Activated CD4-positive, alpha-beta T cell treated with anti-CD3 and anti-CD28 coated beads, Interleukin-2, Interleukin-4, amounts not matched to agents 100 ng/mL and 50 ng/mL, durations not matched to agents 16 hours and 8 hours (primary cell): Measurements from ENCODE around the gene TTF2.

Experiments
- DNase-seq: peaks from one replicate; pipeline ENCODE4 v3.0.0-alpha.2; 2020; ENCODE audit warnings: low spot score

Gene TTF2

DNA sequence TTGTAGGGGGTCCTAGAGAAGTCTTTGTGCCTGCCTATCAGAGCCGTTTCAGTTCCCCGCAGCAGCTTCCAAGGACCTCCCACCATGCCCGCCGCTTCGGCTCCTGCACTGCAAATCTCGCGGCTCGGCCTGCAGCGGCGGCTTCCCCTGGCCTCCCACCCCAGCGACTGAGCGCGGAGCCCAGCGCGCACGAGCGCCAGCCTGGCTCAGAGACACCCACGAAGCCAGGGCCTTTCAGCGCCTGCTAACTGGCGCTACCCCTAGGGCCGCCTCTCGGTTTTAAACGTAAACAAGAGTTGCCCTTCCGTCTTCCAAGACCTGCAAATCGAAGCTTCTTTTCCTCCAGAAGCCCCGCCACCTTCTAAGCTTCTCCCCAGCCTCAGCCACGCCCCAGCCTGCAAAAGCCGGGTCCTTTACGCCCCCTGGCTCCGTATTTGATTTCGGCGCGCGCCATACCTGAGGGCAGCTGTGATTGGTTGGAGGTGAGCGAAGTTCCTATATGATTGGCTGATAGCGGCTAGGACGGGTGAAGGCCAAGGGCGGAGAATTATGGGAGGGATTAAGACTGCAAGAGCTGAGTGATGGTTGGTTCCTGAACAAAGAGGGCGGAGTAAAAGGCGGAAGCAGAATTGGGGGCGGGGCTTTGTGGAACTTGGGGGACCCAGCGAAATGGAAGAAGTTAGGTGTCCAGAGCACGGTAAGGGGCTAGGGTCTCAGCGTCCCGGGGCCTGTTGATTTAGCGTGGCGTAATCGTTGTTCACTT, at the start of gene TTF2:
Gene TTF2 (plus strand): TSS at position 649 of the 763 bp plus-strand sequence. CDS start 21 bp downstream, at position 670.
- DNase-seq: peak; percentile 99

DNA sequence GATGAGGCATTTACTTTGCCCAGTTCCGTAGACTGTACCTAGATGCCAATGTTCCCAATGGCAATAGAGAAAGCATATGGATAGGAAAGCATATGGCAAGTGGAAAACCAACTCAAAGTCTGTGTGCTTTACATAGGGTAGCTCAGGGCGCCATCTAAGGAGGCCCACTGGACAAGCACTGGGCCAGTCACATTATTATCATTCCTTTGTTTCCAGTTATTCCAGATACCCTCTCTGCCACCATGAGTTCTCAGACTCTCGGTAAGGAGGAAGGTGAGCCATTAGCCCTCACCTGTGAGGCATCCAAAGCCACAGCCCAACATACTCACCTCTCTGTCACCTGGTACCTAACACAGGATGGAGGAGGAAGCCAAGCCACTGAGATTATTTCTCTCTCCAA, 48.8 kb upstream of the TTF2 start:
- DNase-seq: no peak

GRCh38 chr1:117013309-117013858, 46.7 kb upstream of the TTF2 start:
- DNase-seq: no peak

- DNase-seq: peak; percentile 22
Observed at GRCh38 chr1:117014209-117014608, 45.9 kb upstream of the TTF2 start.

- DNase-seq: no peak
Observed at GRCh38 chr1:117015724-117016123, 44.4 kb upstream of the TTF2 start.

- DNase-seq: no peak
Observed at GRCh38 chr1:117017062-117017461, 43.1 kb upstream of the TTF2 start.

- DNase-seq: no peak
Observed at GRCh38 chr1:117017648-117018047, 42.5 kb upstream of the TTF2 start.

GRCh38 chr1:117020526-117021156, 39.5 kb upstream of the TTF2 start:
- DNase-seq: no peak

- DNase-seq: no peak
Observed at GRCh38 chr1:117022114-117022513, 38.0 kb upstream of the TTF2 start.

DNA sequence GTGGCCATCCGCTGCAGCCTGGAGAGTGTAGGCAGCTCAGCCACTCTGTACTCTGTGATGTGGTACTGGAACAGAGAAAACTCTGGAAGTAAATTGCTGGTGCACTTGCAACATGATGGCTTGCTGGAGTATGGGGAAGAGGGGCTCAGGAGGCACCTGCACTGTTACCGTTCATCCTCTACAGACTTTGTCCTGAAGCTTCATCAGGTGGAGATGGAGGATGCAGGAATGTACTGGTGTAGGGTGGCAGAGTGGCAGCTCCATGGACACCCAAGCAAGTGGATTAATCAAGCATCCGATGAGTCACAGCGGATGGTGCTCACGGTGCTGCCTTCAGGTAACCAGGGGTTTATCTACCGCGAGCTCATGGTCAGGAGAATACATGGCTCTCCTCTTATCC, 34.6 kb upstream of the TTF2 start:
- no peak for DNase-seq

DNA sequence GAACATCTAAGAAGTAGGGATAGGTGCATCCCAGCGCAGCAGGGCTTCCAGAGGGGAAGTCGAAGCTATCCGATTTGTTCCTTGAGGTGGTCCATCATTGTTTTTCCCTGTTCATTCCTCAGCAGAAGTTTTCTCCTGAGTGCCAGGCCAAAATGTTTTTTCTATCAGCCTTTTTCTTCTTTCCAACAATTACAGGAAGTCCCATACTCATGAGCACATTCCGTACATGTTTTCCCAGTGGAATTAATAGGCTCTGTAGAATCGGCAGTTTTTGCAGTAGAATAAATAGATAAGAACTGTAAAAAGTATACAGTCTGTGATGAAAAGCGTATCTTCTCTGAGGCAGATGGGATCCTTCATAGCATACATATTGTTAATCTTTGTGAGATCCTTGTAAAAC, 33.8 kb upstream of the TTF2 start:
- no peak for DNase-seq

GRCh38 chr1:117029685-117030084, 30.4 kb upstream of the TTF2 start:
- no peak for DNase-seq

- DNase-seq: no peak
Observed at GRCh38 chr1:117030271-117030877, 29.8 kb upstream of the TTF2 start.

DNA sequence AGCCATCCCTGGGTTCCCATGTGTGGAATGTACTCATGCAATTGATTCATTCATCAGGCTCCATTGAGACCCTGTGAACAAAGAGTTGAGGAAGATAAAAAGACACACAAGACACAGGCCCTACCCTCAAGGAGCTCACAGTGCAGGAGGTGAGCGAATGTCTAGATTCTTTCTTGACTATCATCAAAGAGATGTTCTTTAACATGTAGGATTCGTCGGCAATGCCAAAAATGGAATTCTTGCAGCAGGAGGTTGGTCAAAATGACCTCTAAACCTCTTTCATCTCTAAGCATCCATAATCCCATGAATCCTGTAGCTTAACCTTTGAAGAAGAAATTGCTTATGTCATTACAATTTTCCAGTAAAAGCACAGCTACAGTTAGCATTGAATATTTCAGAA, 27.9 kb upstream of the TTF2 start:
- no peak for DNase-seq

DNA sequence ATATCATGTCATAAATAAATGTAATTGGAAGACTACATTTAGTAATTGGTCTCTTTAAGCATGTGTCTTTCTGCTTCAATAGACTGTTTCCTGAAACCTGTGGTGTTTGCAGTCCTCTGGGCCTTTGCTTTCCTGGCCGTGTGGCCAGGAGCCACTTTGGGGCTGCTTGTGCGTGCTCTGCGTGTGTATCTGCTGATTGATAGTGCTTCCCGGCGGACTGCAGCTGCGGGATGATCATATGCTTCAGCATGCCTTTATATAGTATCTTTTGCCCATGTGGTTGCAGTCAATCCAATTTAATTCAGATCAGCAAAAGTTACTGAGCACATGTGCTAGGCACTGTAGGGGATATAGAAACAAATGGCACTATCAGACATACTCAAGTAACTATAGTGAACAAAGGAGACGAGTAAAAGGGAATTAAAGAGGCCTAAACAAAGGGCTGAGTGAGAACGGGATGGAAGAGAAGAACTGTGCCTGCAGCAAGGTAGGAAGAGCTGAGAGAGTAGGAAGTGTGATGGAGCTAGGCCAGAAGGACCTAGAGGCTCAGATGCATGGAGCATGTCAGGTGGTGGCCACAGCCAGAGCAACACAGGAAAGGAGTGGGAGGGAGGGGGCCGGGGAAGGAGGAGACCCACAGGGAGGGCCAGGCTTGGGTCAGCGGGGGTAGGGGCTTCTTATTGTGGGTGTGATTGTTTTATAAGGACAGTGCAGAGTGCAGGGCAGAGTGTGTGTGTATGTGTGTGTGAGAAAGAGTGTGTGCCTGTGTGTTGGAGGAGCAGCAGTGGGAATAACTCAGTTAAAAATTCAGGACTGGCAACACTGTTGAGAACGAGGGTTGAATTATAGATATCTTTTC, 27.2 kb upstream of the TTF2 start:
- DNase-seq: no peak

DNA sequence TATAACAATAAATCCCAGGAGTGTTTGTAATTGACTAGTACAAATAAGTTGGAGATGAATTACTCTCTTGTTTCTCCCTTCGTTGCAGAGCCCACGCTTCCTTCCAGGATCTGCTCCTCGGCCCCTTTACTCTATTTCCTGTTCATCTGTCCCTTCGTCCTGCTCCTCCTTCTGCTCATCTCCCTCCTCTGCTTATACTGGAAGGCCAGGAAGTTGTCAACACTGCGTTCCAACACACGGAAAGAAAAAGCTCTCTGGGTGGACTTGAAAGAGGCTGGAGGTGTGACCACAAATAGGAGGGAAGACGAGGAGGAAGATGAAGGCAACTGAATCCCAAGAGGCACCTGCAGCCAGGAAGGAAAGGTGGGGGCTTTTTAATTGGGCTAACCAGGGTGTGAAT, 26.4 kb upstream of the TTF2 start:
- no peak for DNase-seq

GRCh38 chr1:117034791-117035290, 25.3 kb upstream of the TTF2 start:
- no peak for DNase-seq

DNA sequence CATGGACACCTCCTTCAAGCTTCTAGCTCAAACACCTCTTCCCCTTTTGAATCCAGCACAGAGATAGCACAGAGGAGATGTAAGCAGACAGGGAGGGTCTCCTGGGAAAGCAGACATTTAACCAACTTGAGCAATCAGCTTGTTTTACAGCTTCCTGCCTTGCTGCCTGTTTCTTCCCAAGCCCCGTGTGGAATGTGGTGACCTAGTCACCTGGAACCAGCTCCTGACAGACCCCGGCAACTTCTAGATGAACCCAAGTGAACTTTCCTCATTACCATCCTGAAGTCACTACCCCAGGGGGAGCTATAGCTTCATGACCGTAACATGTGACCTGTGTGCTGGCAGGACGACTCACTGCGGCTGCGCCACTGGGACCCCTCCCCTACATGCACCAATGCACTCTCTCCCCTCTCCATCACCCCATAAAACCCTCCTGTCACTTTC, 24.1 kb upstream of the TTF2 start:
- no peak for DNase-seq

GRCh38 chr1:117037802-117038201, 22.3 kb upstream of the TTF2 start:
- DNase-seq: no peak

GRCh38 chr1:117038236-117038635, 21.9 kb upstream of the TTF2 start:
- no peak for DNase-seq

DNA sequence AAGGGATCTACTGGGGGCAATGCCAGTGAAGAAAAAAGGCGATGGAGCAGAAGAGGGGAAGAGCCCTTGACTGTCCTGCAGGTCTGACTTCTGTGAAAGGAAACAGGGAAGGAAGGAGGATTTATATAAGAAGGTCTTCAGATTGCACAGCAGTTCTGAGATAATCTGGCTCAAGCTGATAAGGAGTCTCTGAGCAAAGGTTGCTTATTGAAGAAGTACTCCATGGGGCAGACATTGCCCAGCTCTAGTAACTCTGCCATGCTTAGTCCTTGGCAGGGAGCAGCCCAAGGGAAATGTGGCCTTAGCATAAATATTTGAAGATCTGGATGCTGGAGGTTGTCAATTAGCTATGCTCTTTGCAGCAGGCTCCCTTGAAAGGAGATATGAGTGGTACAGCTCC, 15.9 kb upstream of the TTF2 start:
- no peak for DNase-seq

DNA sequence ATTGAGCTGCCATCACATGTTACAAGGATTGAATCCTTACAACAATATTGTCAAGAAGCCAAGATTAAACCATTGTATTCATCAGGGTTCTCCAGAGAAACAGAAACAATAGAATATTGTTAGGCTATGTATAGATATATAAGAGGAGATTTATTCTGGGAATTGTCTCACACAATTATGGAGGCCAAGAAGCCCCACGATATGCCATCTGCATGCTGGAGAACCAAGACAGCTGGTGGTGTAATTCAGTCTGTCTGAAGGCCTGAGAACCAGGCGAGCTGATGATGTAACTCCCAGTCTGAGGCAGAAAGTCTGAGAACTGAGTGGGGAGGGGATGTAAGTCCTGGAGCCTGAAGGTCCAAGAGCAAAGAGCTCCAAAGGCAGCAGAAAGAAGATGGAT, 14.5 kb upstream of the TTF2 start:
- no peak for DNase-seq
